ENCODE data around the gene MYH11. TPM values are rescaled to one million over a fixed set of nuclear protein-coding genes. Genes with fewer than 3 reads are reported as not detected.
"Not testable (repeated sequence)": the region's sequence is repeated elsewhere in the genome, so short reads cannot be mapped to it uniquely, and the experiment has no call there.

The MYH11 gene
- total RNA-seq, 1 donor: 0.27 TPM

- peak in 1 of 3 donors; percentile 13 for DNase-seq (ENCODE audit: low read depth in 2 of 3, low spot score in 2 of 3)
Measured at GRCh38 chr16:15757630-15758251, 99.1 kb downstream of the MYH11 start.

- no peak for DNase-seq (ENCODE audit: low read depth in 2 of 3, low spot score in 2 of 3)
Measured at GRCh38 chr16:15757077-15757386, 99.8 kb downstream of the MYH11 start.

- no peak for DNase-seq (ENCODE audit: low read depth in 2 of 3, low spot score in 2 of 3)
Measured at GRCh38 chr16:15754821-15755534, 101.8 kb downstream of the MYH11 start.

GRCh38 chr16:15752717-15753488, 103.9 kb downstream of the MYH11 start:
- DNase-seq (ENCODE audit: low read depth in 2 of 3, low spot score in 2 of 3): no peak

GRCh38 chr16:15751940-15752339, 104.9 kb downstream of the MYH11 start:
- no peak for DNase-seq (ENCODE audit: low read depth in 2 of 3, low spot score in 2 of 3)

- no peak for DNase-seq (ENCODE audit: low read depth in 2 of 3, low spot score in 2 of 3)
Measured at GRCh38 chr16:15749985-15750384, 106.8 kb downstream of the MYH11 start.

GRCh38 chr16:15749371-15749770, 107.5 kb downstream of the MYH11 start:
- no peak for DNase-seq (ENCODE audit: low read depth in 2 of 3, low spot score in 2 of 3)

- DNase-seq (ENCODE audit: low read depth in 2 of 3, low spot score in 2 of 3): no peak
Measured at GRCh38 chr16:15748654-15749053, 108.2 kb downstream of the MYH11 start.

- DNase-seq (ENCODE audit: low read depth in 2 of 3, low spot score in 2 of 3): no peak
Measured at GRCh38 chr16:15747937-15748336, 108.9 kb downstream of the MYH11 start.

GRCh38 chr16:15746332-15746731, 110.5 kb downstream of the MYH11 start:
- no peak for DNase-seq (ENCODE audit: low read depth in 2 of 3, low spot score in 2 of 3)

GRCh38 chr16:15743657-15744056, 113.2 kb downstream of the MYH11 start:
- no peak for DNase-seq (ENCODE audit: low read depth in 2 of 3, low spot score in 2 of 3)

- no peak for DNase-seq (ENCODE audit: low read depth in 2 of 3, low spot score in 2 of 3)
Measured at GRCh38 chr16:15742716-15743115, 114.1 kb downstream of the MYH11 start.

GRCh38 chr16:15741207-15741871, 115.5 kb downstream of the MYH11 start:
- DNase-seq (ENCODE audit: low read depth in 2 of 3, low spot score in 2 of 3): no peak

- no peak for DNase-seq (ENCODE audit: low read depth in 2 of 3, low spot score in 2 of 3)
Measured at GRCh38 chr16:15739950-15740349, 116.9 kb downstream of the MYH11 start.

- DNase-seq (ENCODE audit: low read depth in 2 of 3, low spot score in 2 of 3): no peak
Measured at GRCh38 chr16:15739464-15739863, 117.4 kb downstream of the MYH11 start.

- no peak for DNase-seq (ENCODE audit: low read depth in 2 of 3, low spot score in 2 of 3)
Measured at GRCh38 chr16:15737140-15737644, 119.6 kb downstream of the MYH11 start.

GRCh38 chr16:15736529-15736928, 120.3 kb downstream of the MYH11 start:
- no peak for DNase-seq (ENCODE audit: low read depth in 2 of 3, low spot score in 2 of 3)

GRCh38 chr16:15735610-15736009, 121.2 kb downstream of the MYH11 start:
- DNase-seq (ENCODE audit: low read depth in 2 of 3, low spot score in 2 of 3): no peak

- no peak for DNase-seq (ENCODE audit: low read depth in 2 of 3, low spot score in 2 of 3)
Measured at GRCh38 chr16:15732416-15732815, 124.4 kb downstream of the MYH11 start.

- DNase-seq (ENCODE audit: low read depth in 2 of 3, low spot score in 2 of 3): no peak
Measured at GRCh38 chr16:15729152-15729551, 127.7 kb downstream of the MYH11 start.

GRCh38 chr16:15727697-15728096, 129.1 kb downstream of the MYH11 start:
- not testable (repeated sequence) for DNase-seq (ENCODE audit: low read depth in 2 of 3, low spot score in 2 of 3)

All from hematopoietic multipotent progenitor cell (in vitro differentiated cells).